Measurements from ENCODE around the gene MEGF10.

Gene MEGF10

DNA sequence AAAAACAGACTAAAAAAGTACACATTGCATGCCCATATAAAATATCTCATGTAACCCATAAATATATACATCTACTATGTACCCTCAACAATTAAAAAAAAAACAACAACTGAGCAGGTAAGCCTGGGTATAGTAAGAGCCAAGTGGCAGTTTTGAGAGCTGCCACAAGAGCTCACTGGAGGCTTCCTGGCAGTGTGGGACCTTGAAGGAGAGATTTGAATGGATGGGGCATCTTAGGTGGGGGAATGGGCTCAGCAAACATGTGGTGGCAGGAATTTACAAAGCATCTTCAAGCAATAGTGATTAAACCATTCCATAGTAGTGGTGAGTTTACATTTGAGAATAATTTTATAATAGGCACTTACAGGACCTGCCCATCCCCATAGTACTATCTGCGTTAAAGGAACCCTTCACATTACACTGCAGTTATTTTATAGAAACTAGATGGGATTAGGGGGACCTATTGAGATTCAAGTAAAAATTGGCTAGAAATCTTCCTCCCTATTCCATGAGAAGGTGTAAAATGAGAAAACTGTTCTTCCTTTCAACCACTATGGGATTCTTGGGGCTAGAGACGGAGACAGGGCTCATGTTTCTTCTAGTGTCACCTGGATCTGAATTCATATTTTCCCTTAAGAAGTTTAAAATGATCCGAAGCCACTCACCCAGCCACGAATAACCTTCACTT lies 6.9 kb downstream of the MEGF10 start:
- Histone ChIP-seq H3K27me3 (peaks cover 46% of the 10 kb centered on the region), H3K9me3 (no peaks in the 10 kb centered on the region), H3K4me3 (ENCODE audit: low read depth in 1 of 2, low read length in 1 of 2) (no peak overlapping the region), H3K4me1 (ENCODE audit: control insufficient read depth in 1 of 2, insufficient read depth in 1 of 2, low read depth in 1 of 2, low read length in 1 of 2) (no peaks in the 10 kb centered on the region), H3K36me3 (no peaks in the 10 kb centered on the region), H3K27ac (no peak overlapping the region)
- TF ChIP-seq, protein P1, sequence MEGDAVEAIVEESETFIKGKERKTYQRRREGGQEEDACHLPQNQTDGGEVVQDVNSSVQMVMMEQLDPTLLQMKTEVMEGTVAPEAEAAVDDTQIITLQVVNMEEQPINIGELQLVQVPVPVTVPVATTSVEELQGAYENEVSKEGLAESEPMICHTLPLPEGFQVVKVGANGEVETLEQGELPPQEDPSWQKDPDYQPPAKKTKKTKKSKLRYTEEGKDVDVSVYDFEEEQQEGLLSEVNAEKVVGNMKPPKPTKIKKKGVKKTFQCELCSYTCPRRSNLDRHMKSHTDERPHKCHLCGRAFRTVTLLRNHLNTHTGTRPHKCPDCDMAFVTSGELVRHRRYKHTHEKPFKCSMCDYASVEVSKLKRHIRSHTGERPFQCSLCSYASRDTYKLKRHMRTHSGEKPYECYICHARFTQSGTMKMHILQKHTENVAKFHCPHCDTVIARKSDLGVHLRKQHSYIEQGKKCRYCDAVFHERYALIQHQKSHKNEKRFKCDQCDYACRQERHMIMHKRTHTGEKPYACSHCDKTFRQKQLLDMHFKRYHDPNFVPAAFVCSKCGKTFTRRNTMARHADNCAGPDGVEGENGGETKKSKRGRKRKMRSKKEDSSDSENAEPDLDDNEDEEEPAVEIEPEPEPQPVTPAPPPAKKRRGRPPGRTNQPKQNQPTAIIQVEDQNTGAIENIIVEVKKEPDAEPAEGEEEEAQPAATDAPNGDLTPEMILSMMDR (IDR thresholded peaks at IDR 0.05), result no peak

DNA sequence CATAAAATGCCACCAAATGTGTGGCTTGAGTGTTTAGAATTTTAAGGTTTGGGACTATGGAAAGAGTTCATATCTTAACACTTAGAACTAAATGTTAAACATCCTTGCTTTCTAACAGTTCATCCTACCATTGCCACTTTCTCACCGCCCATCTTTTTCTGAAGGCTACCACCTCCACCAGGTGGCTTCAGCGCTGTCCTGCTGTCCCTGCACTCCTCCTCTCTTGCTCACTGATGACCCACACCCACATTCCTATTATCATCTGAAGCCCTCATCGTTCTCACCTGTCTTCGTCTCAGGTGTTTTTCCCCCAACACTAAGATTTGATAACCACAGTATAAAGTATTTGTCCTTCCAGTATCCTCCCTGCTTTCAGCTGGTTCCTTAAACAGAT lies 7.4 kb downstream of the MEGF10 start:
- Histone ChIP-seq H3K9me3 (no peaks in the 10 kb centered on the region), H3K4me3 (ENCODE audit: low read depth in 1 of 2, low read length in 1 of 2) (no peak overlapping the region), H3K27me3 (peaks cover 41% of the 10 kb centered on the region), H3K27ac (no peak overlapping the region), H3K4me1 (ENCODE audit: control insufficient read depth in 1 of 2, insufficient read depth in 1 of 2, low read depth in 1 of 2, low read length in 1 of 2) (no peaks in the 10 kb centered on the region), H3K36me3 (no peaks in the 10 kb centered on the region)
- TF ChIP-seq, protein P1 (IDR thresholded peaks at IDR 0.05), result no peak

DNA sequence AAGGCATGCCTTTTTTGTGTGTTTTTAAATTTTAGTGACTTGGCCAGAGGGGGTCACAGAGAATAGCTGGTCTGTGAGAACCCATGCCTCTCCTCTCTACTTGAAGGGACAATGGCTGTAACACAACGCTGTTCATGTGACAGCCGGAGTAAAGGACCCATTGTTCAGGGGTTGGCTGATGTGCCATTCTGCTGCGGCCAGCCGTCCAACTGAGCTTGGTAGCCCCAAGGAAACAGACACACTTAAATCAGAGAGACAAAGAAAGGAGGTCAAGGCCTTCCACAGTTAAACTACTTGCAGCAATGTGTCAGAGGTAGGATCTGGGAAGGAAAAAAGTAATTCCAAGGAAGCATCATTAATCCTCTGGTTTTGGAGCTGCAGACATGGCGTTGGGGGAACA lies 8.1 kb downstream of the MEGF10 start:
- Histone ChIP-seq H3K9me3 (no peaks in the 10 kb centered on the region), H3K4me1 (ENCODE audit: control insufficient read depth in 1 of 2, insufficient read depth in 1 of 2, low read depth in 1 of 2, low read length in 1 of 2) (no peaks in the 10 kb centered on the region), H3K36me3 (no peaks in the 10 kb centered on the region), H3K27ac (no peak overlapping the region), H3K4me3 (ENCODE audit: low read depth in 1 of 2, low read length in 1 of 2) (no peak overlapping the region), H3K27me3 (peaks cover 34% of the 10 kb centered on the region)
- TF ChIP-seq, protein P1 (IDR thresholded peaks at IDR 0.05), result no peak

- Histone ChIP-seq H3K9me3 (no peaks in the 10 kb centered on the region), H3K36me3 (no peaks in the 10 kb centered on the region), H3K4me3 (ENCODE audit: low read depth in 1 of 2, low read length in 1 of 2) (no peak overlapping the region), H3K27ac (no peak overlapping the region), H3K4me1 (ENCODE audit: control insufficient read depth in 1 of 2, insufficient read depth in 1 of 2, low read depth in 1 of 2, low read length in 1 of 2) (no peaks in the 10 kb centered on the region), H3K27me3 (peaks cover 26% of the 10 kb centered on the region)
- TF ChIP-seq, protein P1 (IDR thresholded peaks at IDR 0.05), result no peak
Measured at GRCh38 chr5:127299678-127300077, 9.1 kb downstream of the MEGF10 start.

GRCh38 chr5:127302509-127302908 lies 11.9 kb downstream of the MEGF10 start:
- no peak overlapping the region for H3K4me3 ChIP-seq (ENCODE audit: low read depth in 1 of 2, low read length in 1 of 2)
- H3K36me3 ChIP-seq, result no peaks in the 10 kb centered on the region
- TF ChIP-seq, protein P1 (IDR thresholded peaks at IDR 0.05), result no peak
- H3K27ac ChIP-seq, result no peak overlapping the region
- peaks cover 6% of the 10 kb centered on the region for H3K27me3 ChIP-seq
- H3K4me1 ChIP-seq (ENCODE audit: control insufficient read depth in 1 of 2, insufficient read depth in 1 of 2, low read depth in 1 of 2, low read length in 1 of 2), result no peaks in the 10 kb centered on the region
- no peaks in the 10 kb centered on the region for H3K9me3 ChIP-seq
